BLaER1 (cell line): ENCODE measurements around the gene TMEM158.

Experiments
- H3K27ac ChIP-seq: shearing (Covaris generic); formaldehyde crosslinking; 2 replicates; pipeline ENCODE4 v1.8.1; 2022
- H3K27me3 ChIP-seq: shearing (Covaris generic); formaldehyde crosslinking; 2 replicates; pipeline ENCODE4 v1.8.1; 2022
- H3K36me3 ChIP-seq: shearing (Covaris generic); formaldehyde crosslinking; 2 replicates; pipeline ENCODE4 v1.8.1; 2022
- H3K4me1 ChIP-seq: shearing (Covaris generic); formaldehyde crosslinking; 2 replicates; pipeline ENCODE4 v1.8.1; 2022
- H3K4me2 ChIP-seq: shearing (Covaris generic); formaldehyde crosslinking; 2 replicates; pipeline ENCODE4 v1.8.1; 2022
- H3K4me3 ChIP-seq: shearing (Covaris generic); formaldehyde crosslinking; 2 replicates; pipeline ENCODE4 v1.8.1; 2022
- H3K9ac ChIP-seq: shearing (Covaris generic); formaldehyde crosslinking; 2 replicates; pipeline ENCODE4 v1.8.1; 2022
- H3K9me3 ChIP-seq: shearing (Covaris generic); formaldehyde crosslinking; 2 replicates; pipeline ENCODE4 v1.8.1; 2022
- H4K20me1 ChIP-seq: shearing (Covaris generic); formaldehyde crosslinking; 2 replicates; pipeline ENCODE4 v1.8.1; 2022
- Cebpa-rat ChIP-seq: shearing (Covaris generic); IDR thresholded peaks from 2 replicates; pipeline ENCODE4 v1.8.1; 2022

Gene TMEM158

GRCh38 chr3:45178183-45179023 is 47.7 kb downstream of the TMEM158 start:
- no peaks in the 10 kb centered on the region for H3K36me3 ChIP-seq
- peaks cover 17% of the 10 kb centered on the region for H3K4me1 ChIP-seq
- no peak overlapping the region for H3K27ac ChIP-seq
- no peak overlapping the region for H3K4me2 ChIP-seq
- H4K20me1 ChIP-seq: no peaks in the 10 kb centered on the region
- H3K9me3 ChIP-seq: no peaks in the 10 kb centered on the region
- no peak for TF ChIP-seq Cebpa-rat
- no peaks in the 10 kb centered on the region for H3K27me3 ChIP-seq
- H3K9ac ChIP-seq: no peak overlapping the region
- no peak overlapping the region for H3K4me3 ChIP-seq

GRCh38 chr3:45176912-45177311 is 49.2 kb downstream of the TMEM158 start:
- Histone ChIP-seq H3K9me3 (no peaks in the 10 kb centered on the region), H3K9ac (no peak overlapping the region), H4K20me1 (no peaks in the 10 kb centered on the region), H3K4me2 (no peak overlapping the region), H3K36me3 (no peaks in the 10 kb centered on the region), H3K4me3 (no peak overlapping the region), H3K4me1 (peaks cover 10% of the 10 kb centered on the region), H3K27me3 (no peaks in the 10 kb centered on the region), H3K27ac (no peak overlapping the region)
- no peak for TF ChIP-seq Cebpa-rat
